Activated T-helper 1 cell treated with anti-CD3 and anti-CD28 coated beads, Interleukin-2, amount 50 U/mL, for 16 hours (primary cell): Measurements from ENCODE around the gene KRTAP26-1.

Experiments used
- DNase-seq, 2 donors: peaks; one replicate each; pipeline ENCODE4 v3.0.0-alpha.2; 2020; ENCODE audit warnings: low read depth in 1 of 2, low spot score in 1 of 2

The KRTAP26-1 gene

GRCh38 chr21:30320215-30320614 is at the start of gene KRTAP26-1:
Gene KRTAP26-1, minus strand, starts transcription at chr21:30320315. Its CDS starts 280 bp downstream, at chr21:30320035.
- no peak for DNase-seq

- no peak for DNase-seq
Observed at GRCh38 chr21:30355906-30356305, 35.8 kb upstream of the KRTAP26-1 start.

- DNase-seq: no peak
Observed at GRCh38 chr21:30354308-30355005, 34.3 kb upstream of the KRTAP26-1 start.

GRCh38 chr21:30351534-30351933 is 31.4 kb upstream of the KRTAP26-1 start:
- no peak for DNase-seq

GRCh38 chr21:30349572-30349971 is 29.5 kb upstream of the KRTAP26-1 start:
- no peak for DNase-seq

GRCh38 chr21:30348506-30348905 is 28.4 kb upstream of the KRTAP26-1 start, which contains the start of gene KRTAP23-1:
Gene KRTAP23-1, minus strand, starts transcription at chr21:30348606. Its CDS starts 0 bp downstream, at chr21:30348606.
- no peak for DNase-seq

GRCh38 chr21:30345014-30345413 is 24.9 kb upstream of the KRTAP26-1 start:
- no peak for DNase-seq

GRCh38 chr21:30340714-30341573 is 20.8 kb upstream of the KRTAP26-1 start:
- DNase-seq: no peak

- DNase-seq: no peak
Observed at GRCh38 chr21:30338717-30339116, 18.6 kb upstream of the KRTAP26-1 start.

GRCh38 chr21:30337772-30338171 is 17.7 kb upstream of the KRTAP26-1 start:
- DNase-seq: no peak

- no peak for DNase-seq
Observed at GRCh38 chr21:30337276-30337744, 17.2 kb upstream of the KRTAP26-1 start, which contains the start of gene KRTAP27-1. Gene KRTAP27-1, minus strand, starts transcription at chr21:30337694. Its CDS starts 26 bp downstream, at chr21:30337668.

GRCh38 chr21:30336596-30336995 is 16.5 kb upstream of the KRTAP26-1 start:
- DNase-seq: no peak

- no peak for DNase-seq
Observed at GRCh38 chr21:30333736-30334135, 13.6 kb upstream of the KRTAP26-1 start.

- DNase-seq: no peak
Observed at GRCh38 chr21:30332681-30333080, 12.6 kb upstream of the KRTAP26-1 start.

- no peak for DNase-seq
Observed at GRCh38 chr21:30329203-30329875, 9.2 kb upstream of the KRTAP26-1 start.

- DNase-seq: no peak
Observed at GRCh38 chr21:30326390-30326789, 6.3 kb upstream of the KRTAP26-1 start.

- DNase-seq: no peak
Observed at GRCh38 chr21:30315701-30316100, 4.4 kb downstream of the KRTAP26-1 start.

- DNase-seq: no peak
Observed at GRCh38 chr21:30306884-30307283, 13.2 kb downstream of the KRTAP26-1 start.

GRCh38 chr21:30305136-30305535 is 15.0 kb downstream of the KRTAP26-1 start:
- DNase-seq: no peak

GRCh38 chr21:30289215-30289614 is 30.9 kb downstream of the KRTAP26-1 start, which contains the start of gene KRTAP25-1:
Gene KRTAP25-1, minus strand, starts transcription at chr21:30289514. Its CDS starts 24 bp downstream, at chr21:30289490.
- no peak for DNase-seq

GRCh38 chr21:30282850-30283249 is 37.3 kb downstream of the KRTAP26-1 start, which contains the start of gene KRTAP24-1:
Gene KRTAP24-1, minus strand, starts transcription at chr21:30282950. Its CDS starts 18 bp downstream, at chr21:30282932.
- no peak for DNase-seq
